Lower lobe of right lung (tissue), 2 donors: Measurements from ENCODE around the gene ERMAP. TPM values are rescaled to one million over a fixed set of nuclear protein-coding genes. Genes with fewer than 3 reads are reported as not detected.

ENCODE experiments used
- ATAC-seq, 2 donors: fragments of 200-7000 bp; cut with Tn5 transposase; one replicate each; pipeline ENCODE4 v1.9.1; 2020 to 2022; ENCODE audit warnings: mild to moderate bottlenecking in 2 of 2, moderate library complexity in 2 of 2
- DNase-seq: peaks from one replicate; pipeline ENCODE4 v3.0.0-alpha.2; 2020
- H3K27ac ChIP-seq: fragments of 200-600 bp; one replicate; pipeline ENCODE4 v1.8.0; 2022
- H3K27me3 ChIP-seq: fragments of 200-600 bp; one replicate; pipeline ENCODE4 v1.8.0; 2022; ENCODE audit warnings: low read depth
- H3K36me3 ChIP-seq: fragments of 200-600 bp; one replicate; pipeline ENCODE4 v1.8.0; 2022; ENCODE audit warnings: mild to moderate bottlenecking
- H3K4me1 ChIP-seq: fragments of 200-600 bp; one replicate; pipeline ENCODE4 v1.8.0; 2022
- H3K4me3 ChIP-seq: fragments of 200-600 bp; one replicate; pipeline ENCODE4 v1.8.0; 2022; ENCODE audit warnings: mild to moderate bottlenecking
- H3K9me3 ChIP-seq: fragments of 200-600 bp; one replicate; pipeline ENCODE4 v1.8.0; 2022
- CTCF ChIP-seq: fragments of 200-600 bp; IDR thresholded peaks from one replicate; pipeline ENCODE4 v1.8.0; 2022; ENCODE audit warnings: antibody characterized with exemption, mild to moderate bottlenecking
- intact Hi-C: fragments of 100-400 bp; cut with DNase I; formaldehyde crosslinking; loops from one replicate; pipeline ENCODE4 v1.11.0; 2022
- total RNA-seq: library from RNA; stranded (reverse); fragmentation: NEBNext Ultra II Directional; extraction: Animal tissue kit (Norgen Biotek cat#: 25700); gene quantifications from one replicate; pipeline ENCODE4 v1.2.1, GENCODE V29; 2021
- donor health status: DM: no; HTN: yes; CAD: no; lungs with severe emphysema.

The ERMAP gene
- total RNA-seq, 1 donor from 2014 or later: 15.2 TPM

GRCh38 chr1:42847721-42848460 is 31.0 kb downstream of the ERMAP start:
- Histone ChIP-seq H3K4me3 (peak overlapping the region; percentile 98), H3K9me3 (no peaks in the 10 kb centered on the region)
- intact Hi-C loops: no loop called here

GRCh38 chr1:42848823-42849537 is 32.1 kb downstream of the ERMAP start:
- DNase-seq (no peak), ATAC-seq (no peak)
- H3K4me3 ChIP-seq: no peak overlapping the region
- H3K4me1 ChIP-seq: peaks cover 22% of the 10 kb centered on the region
- no peaks in the 10 kb centered on the region for H3K27me3 ChIP-seq
- no peak for TF ChIP-seq CTCF
- peaks cover 26% of the 10 kb centered on the region for H3K36me3 ChIP-seq
- H3K27ac ChIP-seq: no peak overlapping the region
- no peaks in the 10 kb centered on the region for H3K9me3 ChIP-seq
- intact Hi-C loops: no loop called here

More at GRCh38 chr1:42847721-42848460, 31.0 kb downstream of the ERMAP start:
- H3K36me3 ChIP-seq: peaks cover 30% of the 10 kb centered on the region
- ATAC-seq: no peak
- H3K27ac ChIP-seq: no peak overlapping the region
- H3K27me3 ChIP-seq: no peaks in the 10 kb centered on the region
- no peak for TF ChIP-seq CTCF
- peaks cover 22% of the 10 kb centered on the region for H3K4me1 ChIP-seq
- DNase-seq: no peak

GRCh38 chr1:42849944-42850343 is 33.0 kb downstream of the ERMAP start:
- no peak for DNase-seq
- no peaks in the 10 kb centered on the region for H3K27me3 ChIP-seq
- no peak overlapping the region for H3K4me3 ChIP-seq
- TF ChIP-seq CTCF: no peak
- intact Hi-C loops: no loop called here
- H3K4me1 ChIP-seq: peaks cover 20% of the 10 kb centered on the region
- no peak overlapping the region for H3K27ac ChIP-seq
- no peaks in the 10 kb centered on the region for H3K9me3 ChIP-seq
- H3K36me3 ChIP-seq: peaks cover 26% of the 10 kb centered on the region
- no peak for ATAC-seq

- no peak for TF ChIP-seq CTCF
- H3K27me3 ChIP-seq: no peaks in the 10 kb centered on the region
- peaks cover 10% of the 10 kb centered on the region for H3K4me1 ChIP-seq
- DNase-seq (no peak), ATAC-seq (no peak)
- no peak overlapping the region for H3K4me3 ChIP-seq
- H3K36me3 ChIP-seq: peaks cover 26% of the 10 kb centered on the region
- no peak overlapping the region for H3K27ac ChIP-seq
- no peaks in the 10 kb centered on the region for H3K9me3 ChIP-seq
- intact Hi-C loops: no loop called here
Observed at GRCh38 chr1:42851420-42851819, 34.5 kb downstream of the ERMAP start.

- Histone ChIP-seq H3K4me3 (no peak overlapping the region), H3K27me3 (no peaks in the 10 kb centered on the region), H3K36me3 (peaks cover 26% of the 10 kb centered on the region), H3K9me3 (no peaks in the 10 kb centered on the region), H3K27ac (no peak overlapping the region), H3K4me1 (peaks cover 9% of the 10 kb centered on the region)
- no peak for TF ChIP-seq CTCF
- intact Hi-C loops: no loop called here
- ATAC-seq (no peak), DNase-seq (no peak)
Observed at GRCh38 chr1:42851960-42852607, 35.2 kb downstream of the ERMAP start.
